Smooth muscle cell (in vitro differentiated cells): Measurements from ENCODE around the gene MTR. TPM values are rescaled to one million over a fixed set of nuclear protein-coding genes. Genes with fewer than 3 reads are reported as not detected.

Source experiments
- DNase-seq: peaks from one replicate; lab custom pipeline; 2025; ENCODE audit not compliant: unreplicated experiment; lab: John Stamatoyannopoulos, UW
- H2AFZ ChIP-seq: fragments of 200-600 bp; sonication (generic); 2 replicates; pipeline ENCODE4 v1.6.0; 2016; ENCODE audit warnings: antibody characterized with exemption, low read depth, mild to moderate bottlenecking
- H3F3A ChIP-seq: fragments of 200-600 bp; sonication (generic); 2 replicates; pipeline ENCODE4 v1.6.0; 2017; ENCODE audit warnings: antibody characterized with exemption, low read depth
- H3K27ac ChIP-seq: fragments of 200-600 bp; sonication (generic); 2 replicates; pipeline ENCODE4 v1.5.1; 2016; ENCODE audit warnings: low read depth, mild to moderate bottlenecking
- H3K27me3 ChIP-seq: fragments of 200-600 bp; sonication (generic); 2 replicates; pipeline ENCODE4 v1.6.1; 2016; ENCODE audit warnings: low read depth, mild to moderate bottlenecking
- H3K36me3 ChIP-seq: fragments of 200-600 bp; sonication (generic); 2 replicates; pipeline ENCODE4 v1.5.1; 2016; ENCODE audit warnings: low read depth
- H3K4me1 ChIP-seq: fragments of 200-600 bp; sonication (generic); 2 replicates; pipeline ENCODE4 v1.5.1; 2016; ENCODE audit warnings: low read depth
- H3K4me2 ChIP-seq: fragments of 200-600 bp; sonication (generic); 2 replicates; pipeline ENCODE4 v1.6.0; 2016; ENCODE audit warnings: mild to moderate bottlenecking
- H3K4me3 ChIP-seq: fragments of 200-600 bp; sonication (generic); 2 replicates; pipeline ENCODE4 v1.5.1; 2016; ENCODE audit warnings: mild to moderate bottlenecking
- H3K79me2 ChIP-seq: fragments of 200-600 bp; sonication (generic); 2 replicates; pipeline ENCODE4 v1.6.0; 2016; ENCODE audit warnings: low read depth, mild to moderate bottlenecking
- H3K9ac ChIP-seq: fragments of 200-600 bp; sonication (generic); 2 replicates; pipeline ENCODE4 v1.6.0; 2016; ENCODE audit warnings: low read depth
- H3K9me3 ChIP-seq: fragments of 200-600 bp; sonication (generic); replicated peaks from 2 replicates; pipeline ENCODE4 v1.5.1; 2016; ENCODE audit warnings: low read depth
- H4K20me1 ChIP-seq: fragments of 200-600 bp; sonication (generic); 2 replicates; pipeline ENCODE4 v1.6.0; 2016; ENCODE audit warnings: low read depth
- CTCF ChIP-seq: fragments of 200-600 bp; sonication (generic); IDR thresholded peaks from 2 replicates; pipeline ENCODE4 v1.5.1; 2017; ENCODE audit warnings: borderline replicate concordance, mild to moderate bottlenecking, antibody characterized with exemption; ENCODE audit not compliant: insufficient read depth, poor library complexity, severe bottlenecking
- WGBS: methylation state at CpG from one replicate; pipeline ENCODE4 v1.1.7; 2016; ENCODE audit warnings: low lambda C conversion rate; 5-methylcytosine and 5-hydroxymethylcytosine counted together
- polyA plus RNA-seq: library from polyadenylated mRNA; unstranded; fragments of >200 nt; fragmentation: Nextera tagmentation; extraction: Ambion mirVana; gene quantifications from 2 replicates; pipeline ENCODE4 v1.2.1, GENCODE V29; 2016
- total RNA-seq: library from RNA; depleted of rRNA; stranded (reverse); fragments of >200 nt; gene quantifications from 2 replicates; pipeline ENCODE4 v1.2.3, GENCODE V29; 2014

Gene MTR
- total and polyA plus RNA-seq, 2 experiments from 2014 or later = 10.7 to 18.3 TPM

GRCh38 chr1:236864996-236865817 is 70.1 kb downstream of the MTR start:
- Histone ChIP-seq H3K9ac (no peak overlapping the region), H3K4me2 (no peak overlapping the region), H4K20me1 (peaks cover 19% of the 10 kb centered on the region), H3K4me3 (no peak overlapping the region), H3K4me1 (peaks cover 4% of the 10 kb centered on the region), H2AFZ (no peak overlapping the region), H3K79me2 (no peaks in the 10 kb centered on the region), H3K27ac (no peak overlapping the region), H3K9me3 (no peaks in the 10 kb centered on the region), H3F3A (peaks cover 3% of the 10 kb centered on the region), H3K27me3 (no peaks in the 10 kb centered on the region), H3K36me3 (peaks cover 8% of the 10 kb centered on the region)
- no peak for DNase-seq
- whole genome bisulfite sequencing = 78% methylated on average over 3 of the region's 3 CpGs
- TF ChIP-seq CTCF = no peak

- H3F3A ChIP-seq = peaks cover 3% of the 10 kb centered on the region
- H3K4me2 ChIP-seq = no peak overlapping the region
- H3K9ac ChIP-seq = no peak overlapping the region
- no peak overlapping the region for H3K27ac ChIP-seq
- no peaks in the 10 kb centered on the region for H3K27me3 ChIP-seq
- H3K4me3 ChIP-seq = no peak overlapping the region
- no peaks in the 10 kb centered on the region for H3K79me2 ChIP-seq
- DNase-seq = no peak
- 97% methylated on average over 1 of the region's 1 CpG for WGBS
- peaks cover 8% of the 10 kb centered on the region for H3K36me3 ChIP-seq
- TF ChIP-seq CTCF = no peak
- no peak overlapping the region for H2AFZ ChIP-seq
- H4K20me1 ChIP-seq = peaks cover 21% of the 10 kb centered on the region
- H3K9me3 ChIP-seq = no peaks in the 10 kb centered on the region
- H3K4me1 ChIP-seq = peaks cover 4% of the 10 kb centered on the region
Measured at GRCh38 chr1:236865818-236866155, 70.7 kb downstream of the MTR start.

- H4K20me1 ChIP-seq = peaks cover 34% of the 10 kb centered on the region
- no peak overlapping the region for H3K4me3 ChIP-seq
- peaks cover 8% of the 10 kb centered on the region for H3K36me3 ChIP-seq
- H3K27me3 ChIP-seq = no peaks in the 10 kb centered on the region
- H3K9ac ChIP-seq = no peak overlapping the region
- no peak overlapping the region for H2AFZ ChIP-seq
- H3K27ac ChIP-seq = no peak overlapping the region
- H3K4me1 ChIP-seq = no peaks in the 10 kb centered on the region
- no peaks in the 10 kb centered on the region for H3K79me2 ChIP-seq
- H3K9me3 ChIP-seq = no peaks in the 10 kb centered on the region
- no peaks in the 10 kb centered on the region for H3F3A ChIP-seq
- no peak for DNase-seq
- TF ChIP-seq CTCF = peak; percentile 82
- no peak overlapping the region for H3K4me2 ChIP-seq
- WGBS = 89% methylated on average over 6 of the region's 6 CpGs
Measured at GRCh38 chr1:236868625-236869467, 73.8 kb downstream of the MTR start.
